Measurements from ENCODE around the gene ZNF26.
"Not testable (repeated sequence)": the region's sequence is repeated elsewhere in the genome, so short reads cannot be mapped to it uniquely, and the experiment has no call there.

The ZNF26 gene, protein sequence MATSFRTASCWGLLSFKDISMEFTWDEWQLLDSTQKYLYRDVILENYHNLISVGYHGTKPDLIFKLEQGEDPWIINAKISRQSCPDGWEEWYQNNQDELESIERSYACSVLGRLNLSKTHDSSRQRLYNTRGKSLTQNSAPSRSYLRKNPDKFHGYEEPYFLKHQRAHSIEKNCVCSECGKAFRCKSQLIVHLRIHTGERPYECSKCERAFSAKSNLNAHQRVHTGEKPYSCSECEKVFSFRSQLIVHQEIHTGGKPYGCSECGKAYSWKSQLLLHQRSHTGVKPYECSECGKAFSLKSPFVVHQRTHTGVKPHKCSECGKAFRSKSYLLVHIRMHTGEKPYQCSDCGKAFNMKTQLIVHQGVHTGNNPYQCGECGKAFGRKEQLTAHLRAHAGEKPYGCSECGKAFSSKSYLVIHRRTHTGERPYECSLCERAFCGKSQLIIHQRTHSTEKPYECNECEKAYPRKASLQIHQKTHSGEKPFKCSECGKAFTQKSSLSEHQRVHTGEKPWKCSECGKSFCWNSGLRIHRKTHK

GRCh38 chr12:132986001-132986884, at the start of gene ZNF26:
Gene ZNF26 (plus strand): TSS chr12:132986367. CDS start chr12:132986841, 474 bp downstream.
- peak; percentile 92 for DNase-seq

DNA sequence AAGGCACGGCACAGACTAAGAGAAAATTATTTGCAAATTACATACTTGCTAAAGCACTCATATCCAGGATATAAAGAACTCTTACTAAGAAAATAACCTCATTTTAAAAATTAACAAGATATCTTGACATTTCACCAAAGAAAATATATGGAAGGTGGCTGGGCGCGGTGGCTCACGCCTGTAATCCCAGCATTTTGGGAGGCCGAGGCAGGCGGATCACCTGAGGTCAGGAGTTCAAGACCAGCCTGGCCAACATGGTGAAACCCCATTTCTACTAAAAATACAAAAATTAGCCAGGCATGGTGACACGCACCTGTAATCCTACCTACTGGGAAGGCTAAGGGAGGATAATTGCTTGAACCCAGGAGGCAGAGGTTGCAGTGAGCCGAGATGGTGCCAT, 49.2 kb upstream of the ZNF26 start:
- not testable (repeated sequence) for DNase-seq

- DNase-seq: no peak
These were observed 48.7 kb upstream of the ZNF26 start for GRCh38 chr12:132937476-132937875.

DNA sequence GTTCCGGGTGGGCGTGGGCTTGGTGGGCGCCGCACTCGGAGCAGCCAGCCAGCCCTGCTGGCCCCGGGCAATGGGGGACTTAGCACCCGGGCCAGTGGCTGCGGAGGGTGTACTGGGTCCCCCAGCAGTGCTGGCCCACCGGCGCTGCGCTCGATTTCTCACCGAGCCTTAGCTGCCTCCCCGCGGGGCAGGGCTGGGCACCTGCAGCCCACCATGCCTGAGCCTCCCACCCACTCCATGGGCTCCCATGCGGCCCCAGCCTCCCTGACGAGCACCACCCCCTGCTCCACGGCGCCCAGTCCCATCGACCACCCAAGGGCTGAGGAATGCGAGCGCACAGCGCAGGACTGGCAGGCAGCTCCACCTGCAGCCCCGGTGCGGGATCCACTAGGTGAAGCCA, 47.4 kb upstream of the ZNF26 start:
- not testable (repeated sequence) for DNase-seq

GRCh38 chr12:132940071-132940719, 46.0 kb upstream of the ZNF26 start:
- no peak for DNase-seq

GRCh38 chr12:132941336-132941954, 44.7 kb upstream of the ZNF26 start:
- no peak for DNase-seq

DNA sequence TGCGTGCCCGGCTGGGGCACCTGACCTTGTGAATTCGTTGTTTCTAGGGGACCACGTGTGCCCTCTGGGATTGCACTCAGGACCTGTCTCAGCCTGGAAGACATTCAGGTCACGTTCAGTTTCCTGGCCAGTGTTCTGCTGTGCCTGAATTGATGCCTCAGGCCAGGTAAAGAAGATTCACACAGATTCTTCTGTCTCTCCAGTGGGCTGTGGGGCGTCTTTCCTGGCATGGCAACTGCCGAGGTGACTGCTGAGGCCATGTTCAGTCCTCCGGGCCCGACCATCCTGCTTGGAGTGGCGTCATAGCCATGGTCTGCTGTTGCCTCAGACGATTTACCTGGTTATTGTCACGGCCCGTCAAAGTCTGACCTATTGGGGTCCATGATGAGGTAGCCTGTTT, 43.6 kb upstream of the ZNF26 start:
- no peak for DNase-seq

DNA sequence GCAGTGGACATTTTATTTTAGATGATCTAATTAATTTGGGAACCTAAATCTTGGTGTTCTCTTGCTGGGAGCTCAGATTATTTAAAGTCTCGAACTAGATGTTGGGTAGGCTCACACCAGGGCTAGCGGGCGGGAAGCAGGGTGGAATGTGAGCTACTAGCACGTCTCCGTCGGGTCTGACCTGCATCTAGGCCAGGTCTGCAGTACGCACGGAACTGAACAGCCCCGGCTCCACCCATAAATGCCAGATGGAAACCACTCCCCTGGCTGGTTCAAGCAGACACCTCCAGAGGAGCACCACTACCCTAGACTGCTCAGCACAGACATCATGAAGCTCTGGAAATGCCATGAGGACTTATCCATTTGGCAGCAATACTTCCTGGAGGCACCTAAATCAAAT, 40.4 kb upstream of the ZNF26 start:
- DNase-seq: no peak

GRCh38 chr12:132946246-132946820, 39.8 kb upstream of the ZNF26 start:
- no peak for DNase-seq

- no peak for DNase-seq
These were observed 37.8 kb upstream of the ZNF26 start for GRCh38 chr12:132948146-132949066.

GRCh38 chr12:132949936-132950837, 36.0 kb upstream of the ZNF26 start:
- DNase-seq: no peak

DNA sequence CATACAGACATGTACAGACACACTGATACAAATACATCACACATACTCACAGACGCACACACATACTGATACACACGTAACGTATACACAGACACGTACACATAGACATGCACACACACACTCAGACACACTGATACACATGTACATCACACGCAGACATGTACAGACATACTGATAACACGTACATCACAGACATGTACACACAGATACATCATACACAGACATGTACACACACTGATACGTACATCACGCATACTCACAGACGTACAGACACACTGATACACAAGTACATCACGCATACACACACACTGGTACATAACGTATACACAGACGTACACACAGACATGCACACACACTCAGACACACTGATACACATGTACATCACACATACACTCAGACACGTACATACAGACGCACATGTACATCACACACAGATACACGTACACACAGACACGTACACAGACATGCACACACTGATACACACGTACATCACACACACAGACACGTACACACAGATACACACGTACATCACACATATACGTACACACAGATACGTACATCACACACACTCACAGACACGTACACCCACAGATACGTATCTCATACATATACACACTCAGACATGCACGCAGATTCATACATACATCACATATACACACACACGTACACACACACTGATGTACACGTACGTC, 35.2 kb upstream of the ZNF26 start:
- no peak for DNase-seq

DNA sequence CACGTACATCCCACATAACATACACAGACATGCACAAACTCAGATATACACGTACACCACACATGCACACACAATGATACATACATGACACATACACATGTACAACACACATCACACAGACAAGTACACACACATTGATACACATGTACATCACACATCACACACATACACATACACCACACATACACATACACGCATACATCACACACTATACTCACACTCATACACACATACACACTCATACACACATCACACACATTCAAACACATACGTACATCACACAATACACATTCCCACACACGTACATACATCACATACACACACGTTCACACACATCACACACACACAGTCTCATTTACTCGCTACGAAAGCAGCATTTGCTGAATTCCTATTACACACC, 34.5 kb upstream of the ZNF26 start:
- no peak for DNase-seq

GRCh38 chr12:132952371-132953162, 33.6 kb upstream of the ZNF26 start:
- DNase-seq: no peak

- no peak for DNase-seq
These were observed 33.1 kb upstream of the ZNF26 start for GRCh38 chr12:132953163-132953425.

DNA sequence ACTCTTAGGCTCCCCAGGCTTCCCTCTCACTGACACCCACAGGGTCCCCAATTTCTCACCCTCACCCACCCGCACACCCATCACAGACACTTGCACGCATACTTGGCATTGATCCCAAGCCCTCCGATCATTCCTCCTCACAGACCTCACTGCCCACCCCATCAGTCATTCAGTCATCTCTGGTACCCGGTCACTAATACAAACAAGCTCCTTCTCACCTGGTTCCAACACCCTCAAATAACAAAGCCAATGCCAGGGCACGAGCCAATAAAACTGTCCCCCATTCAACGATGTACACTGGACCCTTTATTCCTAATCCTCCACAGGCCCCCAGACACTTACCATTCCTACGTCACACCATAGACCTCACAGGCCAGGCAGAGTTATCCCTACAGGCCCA, 32.4 kb upstream of the ZNF26 start:
- DNase-seq: no peak

- DNase-seq: no peak
These were observed 31.6 kb upstream of the ZNF26 start for GRCh38 chr12:132954471-132955048.
